BLaER1 (cell line): ENCODE results near the gene TNRC18.

Source experiments
- H3K27ac ChIP-seq: shearing (Covaris generic); formaldehyde crosslinking; 2 replicates; pipeline ENCODE4 v1.8.1; 2022
- H3K27me3 ChIP-seq: shearing (Covaris generic); formaldehyde crosslinking; 2 replicates; pipeline ENCODE4 v1.8.1; 2022
- H3K36me3 ChIP-seq: shearing (Covaris generic); formaldehyde crosslinking; 2 replicates; pipeline ENCODE4 v1.8.1; 2022
- H3K4me1 ChIP-seq: shearing (Covaris generic); formaldehyde crosslinking; 2 replicates; pipeline ENCODE4 v1.8.1; 2022
- H3K4me2 ChIP-seq: shearing (Covaris generic); formaldehyde crosslinking; 2 replicates; pipeline ENCODE4 v1.8.1; 2022
- H3K4me3 ChIP-seq: shearing (Covaris generic); formaldehyde crosslinking; 2 replicates; pipeline ENCODE4 v1.8.1; 2022
- H3K9ac ChIP-seq: shearing (Covaris generic); formaldehyde crosslinking; 2 replicates; pipeline ENCODE4 v1.8.1; 2022
- H3K9me3 ChIP-seq: shearing (Covaris generic); formaldehyde crosslinking; 2 replicates; pipeline ENCODE4 v1.8.1; 2022
- H4K20me1 ChIP-seq: shearing (Covaris generic); formaldehyde crosslinking; 2 replicates; pipeline ENCODE4 v1.8.1; 2022
- Cebpa-rat ChIP-seq: shearing (Covaris generic); IDR thresholded peaks from 2 replicates; pipeline ENCODE4 v1.8.1; 2022

TNRC18 gene

DNA sequence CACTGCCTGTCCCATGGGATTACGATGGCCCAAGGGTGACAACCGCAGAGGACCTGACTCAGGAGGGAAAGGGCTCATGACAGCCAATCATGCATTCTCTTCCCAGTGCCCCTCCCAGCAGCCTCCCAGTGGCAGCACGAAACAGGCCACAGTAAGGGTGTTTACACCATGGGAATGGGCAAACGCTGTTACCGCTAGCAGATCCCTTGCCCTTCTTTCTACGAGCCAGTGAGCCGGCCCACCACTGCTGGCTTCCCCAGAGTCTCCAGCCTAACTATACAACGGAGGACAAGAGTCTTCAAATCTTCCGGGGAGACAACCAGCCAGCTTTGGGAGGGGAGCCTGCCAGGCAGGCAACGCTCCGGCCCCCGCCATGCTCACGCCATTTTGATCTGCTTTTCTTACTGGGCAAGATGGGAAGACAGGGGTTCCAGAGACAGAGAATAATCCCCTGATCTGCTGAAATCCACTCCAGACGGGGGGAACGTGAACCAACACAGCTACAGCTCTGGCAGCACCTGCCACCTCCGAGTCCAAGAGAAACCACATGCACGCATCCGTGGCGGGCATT is 71.1 kb downstream of the TNRC18 start:
- H3K9ac ChIP-seq, result no peak overlapping the region

DNA sequence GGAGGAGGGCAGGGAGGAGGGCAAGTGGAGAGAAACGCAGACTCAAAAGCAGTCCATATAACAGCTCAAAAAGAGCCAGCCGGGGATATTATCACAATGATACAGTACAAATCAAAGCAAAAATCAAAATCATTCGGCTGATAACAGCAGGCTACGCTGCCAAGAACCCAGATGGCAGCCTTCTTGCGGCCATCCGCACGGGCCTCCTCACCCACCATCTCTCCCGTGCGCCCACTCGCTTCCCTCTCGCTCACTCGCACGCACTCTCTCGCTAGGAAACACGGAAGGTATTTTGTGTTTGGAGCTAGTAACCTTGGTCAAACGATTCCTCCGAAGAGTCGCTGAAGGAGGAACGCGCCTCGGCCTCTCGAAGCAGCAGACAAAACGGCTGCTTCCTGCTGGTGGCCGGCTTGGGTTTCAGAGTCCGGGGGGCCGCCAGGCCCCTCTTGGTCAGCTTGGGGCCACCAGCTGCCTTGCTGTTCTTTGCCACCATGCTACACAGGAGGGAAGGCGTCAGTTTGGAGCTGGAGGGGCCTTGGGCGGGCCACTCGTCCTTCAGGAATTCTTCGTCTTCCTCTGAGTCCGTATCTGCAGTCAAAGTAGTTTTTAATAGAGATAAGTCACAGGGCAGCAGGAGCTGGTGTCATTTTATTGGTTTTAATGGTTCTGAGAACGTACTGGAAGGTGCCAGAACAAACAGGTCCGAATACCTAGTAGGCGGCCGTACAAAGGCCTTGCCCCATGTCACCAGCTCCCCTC is 71.9 kb downstream of the TNRC18 start:
- Histone ChIP-seq H3K27ac (no peak overlapping the region), H3K9me3 (no peaks in the 10 kb centered on the region), H3K36me3 (peaks cover 72% of the 10 kb centered on the region), H3K4me2 (no peak overlapping the region), H4K20me1 (peaks cover 59% of the 10 kb centered on the region), H3K4me1 (peaks cover 34% of the 10 kb centered on the region), H3K9ac (no peak overlapping the region), H3K27me3 (no peaks in the 10 kb centered on the region), H3K4me3 (no peak overlapping the region)
- no peak for TF ChIP-seq Cebpa-rat

More for the DNA sequence above, 71.1 kb downstream of the TNRC18 start:
- peaks cover 34% of the 10 kb centered on the region for H3K4me1 ChIP-seq
- TF ChIP-seq Cebpa-rat, result no peak
- H3K4me3 ChIP-seq, result no peak overlapping the region
- peaks cover 56% of the 10 kb centered on the region for H4K20me1 ChIP-seq
- H3K9me3 ChIP-seq, result no peaks in the 10 kb centered on the region
- H3K4me2 ChIP-seq, result 0 out of 2 replicates have a peak overlapping the region, but pooled peaks have one; percentile 1
- H3K27me3 ChIP-seq, result no peaks in the 10 kb centered on the region
- H3K36me3 ChIP-seq, result peaks cover 78% of the 10 kb centered on the region
- no peak overlapping the region for H3K27ac ChIP-seq

DNA sequence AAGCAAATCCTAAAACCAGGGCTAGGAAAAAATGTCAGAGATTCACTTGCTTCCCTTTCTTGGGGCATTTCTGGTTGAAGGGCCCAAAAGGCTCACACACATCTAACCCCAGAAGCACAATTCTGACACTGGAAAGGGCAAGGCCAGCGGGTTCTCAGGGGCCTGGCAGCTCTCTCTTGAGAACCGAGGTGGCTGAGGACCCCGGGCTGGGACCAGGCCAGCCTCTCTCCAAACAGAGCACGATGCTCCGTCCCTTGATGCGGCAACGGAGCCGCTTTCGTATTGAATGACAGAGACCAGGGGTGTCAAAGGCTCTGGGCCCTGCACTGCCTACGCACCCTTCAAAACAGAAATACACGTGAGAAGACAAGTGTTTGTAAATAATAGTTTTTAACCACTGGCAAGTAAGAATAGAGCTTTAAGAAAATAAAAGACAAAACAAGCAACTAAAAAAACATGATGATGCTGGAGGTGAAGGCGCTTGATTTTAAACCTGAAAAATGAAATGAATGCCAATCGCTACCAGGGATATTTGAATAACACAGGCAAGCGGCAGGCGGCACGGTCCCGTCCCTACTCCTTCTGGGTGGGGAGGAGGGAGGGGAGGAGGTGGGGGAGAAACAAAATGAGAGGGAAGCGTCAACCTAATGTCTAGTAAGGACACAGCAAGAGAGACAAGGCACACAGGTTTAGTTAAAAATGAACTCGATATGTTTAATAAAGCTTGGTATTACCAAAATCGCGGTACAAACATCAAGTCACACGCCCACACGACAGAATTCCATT is 72.8 kb downstream of the TNRC18 start:
- Histone ChIP-seq H4K20me1 (peaks cover 61% of the 10 kb centered on the region), H3K27me3 (no peaks in the 10 kb centered on the region), H3K4me1 (peaks cover 34% of the 10 kb centered on the region), H3K9me3 (no peaks in the 10 kb centered on the region), H3K4me2 (no peak overlapping the region), H3K4me3 (no peak overlapping the region), H3K9ac (no peak overlapping the region), H3K27ac (no peak overlapping the region), H3K36me3 (peaks cover 72% of the 10 kb centered on the region)
- TF ChIP-seq Cebpa-rat, result no peak

DNA sequence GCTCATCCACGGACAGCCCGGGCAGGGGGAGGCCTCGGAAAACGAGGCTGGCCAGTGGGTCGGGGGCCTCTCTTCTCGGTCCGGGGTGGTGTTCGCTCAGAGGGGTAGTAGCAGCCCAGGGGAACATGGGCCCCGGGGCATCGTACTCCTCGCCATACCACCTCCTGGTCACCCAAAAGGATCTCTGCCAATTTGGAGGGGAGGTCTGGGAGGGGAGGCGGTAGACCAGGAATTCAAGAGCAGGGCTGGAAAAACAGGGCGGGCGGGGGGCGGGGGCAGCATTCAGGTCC is 73.5 kb downstream of the TNRC18 start:
- no peak for TF ChIP-seq Cebpa-rat
- peaks cover 1% of the 10 kb centered on the region; the same call in 1 of the 2 replicates for H3K9me3 ChIP-seq
- H3K27ac ChIP-seq, result no peak overlapping the region
- H3K27me3 ChIP-seq, result no peaks in the 10 kb centered on the region
- H3K4me2 ChIP-seq, result no peak overlapping the region
- H3K4me1 ChIP-seq, result peaks cover 30% of the 10 kb centered on the region
- peaks cover 54% of the 10 kb centered on the region for H4K20me1 ChIP-seq
- H3K4me3 ChIP-seq, result no peak overlapping the region
- peaks cover 71% of the 10 kb centered on the region for H3K36me3 ChIP-seq
- H3K9ac ChIP-seq, result no peak overlapping the region

DNA sequence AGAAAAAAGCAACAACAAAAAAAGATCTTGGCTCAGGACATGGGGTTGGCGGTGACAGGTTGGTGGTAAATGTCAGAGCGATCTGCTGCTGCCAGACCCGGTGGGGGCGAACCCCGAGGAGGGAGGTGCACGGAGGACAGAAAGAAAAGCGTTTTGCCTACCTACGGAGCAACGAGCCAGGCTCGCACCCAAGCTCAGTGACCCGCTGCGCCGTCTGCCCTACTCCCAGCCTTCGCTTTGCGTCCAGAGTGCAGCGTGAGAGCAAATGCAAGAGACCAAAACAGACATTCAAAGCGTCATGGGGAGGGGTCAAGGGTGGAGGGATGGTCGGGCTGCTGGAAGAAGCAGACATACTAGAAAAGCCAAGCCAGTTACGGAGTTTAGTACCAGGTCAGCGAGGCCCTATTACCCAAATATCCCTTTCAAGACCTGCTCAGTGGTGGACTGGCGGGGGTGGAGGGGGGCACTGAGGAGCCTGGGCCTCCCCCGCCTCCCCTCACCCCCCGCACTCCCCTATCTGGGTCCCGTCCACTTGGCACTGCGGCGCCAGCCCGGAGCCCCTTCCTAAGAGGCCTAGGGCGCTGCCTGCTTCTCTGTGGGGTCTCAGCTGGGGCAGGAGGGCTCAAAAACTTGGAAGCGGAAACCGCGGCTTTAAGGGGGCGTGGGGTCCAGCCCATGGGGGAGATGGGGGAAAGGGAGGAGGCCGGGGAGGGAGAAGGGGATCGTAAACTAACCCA is 74.0 kb downstream of the TNRC18 start:
- no peak overlapping the region for H3K9ac ChIP-seq
- peaks cover 25% of the 10 kb centered on the region for H3K4me1 ChIP-seq
- H3K4me3 ChIP-seq, result no peak overlapping the region
- H4K20me1 ChIP-seq, result peaks cover 49% of the 10 kb centered on the region
- no peak overlapping the region for H3K27ac ChIP-seq
- no peak for TF ChIP-seq Cebpa-rat
- no peak overlapping the region for H3K4me2 ChIP-seq
- no peaks in the 10 kb centered on the region for H3K27me3 ChIP-seq
- H3K36me3 ChIP-seq, result peaks cover 74% of the 10 kb centered on the region
- H3K9me3 ChIP-seq, result peaks cover 6% of the 10 kb centered on the region

DNA sequence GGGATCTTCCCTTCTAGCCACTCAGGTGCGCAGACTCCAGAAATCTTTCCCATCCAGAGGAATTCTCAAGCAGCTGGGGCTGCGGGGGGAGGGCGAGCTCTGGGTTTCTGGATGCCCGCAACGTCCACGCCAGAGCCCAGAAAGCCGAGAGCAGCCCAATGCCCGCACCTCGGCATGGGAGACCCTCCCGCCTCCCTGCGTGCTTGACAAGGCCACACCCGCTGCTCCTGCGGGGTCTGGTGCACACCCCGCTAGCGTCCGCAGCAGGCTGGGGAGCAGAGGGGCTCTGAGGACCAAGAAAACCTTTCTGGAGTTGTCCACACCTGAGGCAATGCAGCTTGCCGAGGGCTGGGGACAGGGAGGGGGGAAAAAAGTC is 74.6 kb downstream of the TNRC18 start:
- Histone ChIP-seq H3K27ac (no peak overlapping the region), H3K36me3 (peaks cover 74% of the 10 kb centered on the region), H4K20me1 (peaks cover 43% of the 10 kb centered on the region), H3K4me1 (peaks cover 19% of the 10 kb centered on the region), H3K9me3 (peaks cover 12% of the 10 kb centered on the region), H3K27me3 (no peaks in the 10 kb centered on the region), H3K9ac (no peak overlapping the region), H3K4me2 (no peak overlapping the region), H3K4me3 (no peak overlapping the region)
- no peak for TF ChIP-seq Cebpa-rat

DNA sequence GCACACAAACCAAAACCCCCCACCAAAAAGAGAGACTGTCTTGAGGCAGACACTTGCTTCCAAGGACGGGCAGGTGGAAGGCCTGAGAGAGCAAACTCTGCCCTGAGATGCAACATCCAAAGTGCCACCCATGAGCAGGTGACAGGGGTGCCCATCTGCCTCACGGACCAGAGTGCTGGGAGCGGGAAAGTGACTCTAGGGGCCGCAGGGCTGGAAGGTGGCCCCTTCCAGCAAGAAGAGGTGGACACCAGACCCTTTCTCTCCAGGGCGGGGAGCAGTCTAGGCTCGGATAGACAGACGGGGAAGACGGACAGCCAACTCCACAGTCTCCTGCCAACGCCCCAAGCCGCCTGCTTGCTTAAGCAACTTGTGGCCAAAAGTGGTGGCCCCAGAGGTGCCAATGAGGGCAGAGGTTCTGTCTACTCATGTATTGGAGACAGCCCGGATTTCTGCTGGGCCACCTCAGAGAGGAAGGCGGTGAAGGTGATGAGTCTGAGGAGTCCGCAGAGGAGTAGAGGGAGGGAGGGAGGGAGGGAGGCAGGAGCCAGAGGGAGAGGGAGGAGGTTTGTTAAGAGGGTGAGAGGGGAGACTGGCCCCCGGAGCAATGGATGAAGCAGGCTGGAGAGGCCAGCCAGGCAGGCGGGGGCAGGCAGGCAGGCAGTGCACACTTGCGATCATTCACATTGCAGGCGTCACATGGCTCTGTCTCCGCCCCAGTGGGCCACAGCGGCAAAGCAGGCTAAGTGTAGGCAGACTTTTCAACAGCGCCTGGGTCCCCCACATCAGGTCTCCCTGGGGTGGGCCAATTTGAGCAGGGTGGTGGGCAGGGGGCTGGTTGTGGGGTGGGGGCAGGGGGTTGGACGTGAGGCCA is 75.3 kb downstream of the TNRC18 start:
- Histone ChIP-seq H4K20me1 (peaks cover 37% of the 10 kb centered on the region), H3K4me3 (no peak overlapping the region), H3K27me3 (no peaks in the 10 kb centered on the region), H3K4me1 (peaks cover 13% of the 10 kb centered on the region), H3K27ac (no peak overlapping the region), H3K36me3 (peaks cover 74% of the 10 kb centered on the region), H3K9me3 (peaks cover 19% of the 10 kb centered on the region), H3K4me2 (no peak overlapping the region), H3K9ac (no peak overlapping the region)
- no peak for TF ChIP-seq Cebpa-rat

DNA sequence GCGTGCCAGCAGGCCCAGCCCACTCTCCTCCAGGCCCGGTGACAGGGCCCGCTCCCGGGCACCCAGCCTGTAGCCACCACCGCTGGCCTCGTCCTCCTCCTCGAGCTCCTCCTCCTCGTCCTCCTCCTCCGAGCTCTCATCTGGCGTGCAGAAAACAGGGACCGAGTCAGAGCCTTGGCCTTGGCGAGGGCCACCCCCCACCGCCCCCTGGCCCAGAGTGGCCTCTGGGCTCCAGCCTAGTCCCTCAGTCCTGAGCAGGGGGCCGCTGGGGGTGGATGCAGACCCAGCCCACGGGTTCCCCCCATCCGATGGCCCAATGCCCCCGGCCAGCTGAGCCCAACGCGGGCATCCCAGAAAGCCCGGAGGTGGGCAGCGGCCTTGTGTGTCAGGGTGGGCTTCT is 78.0 kb downstream of the TNRC18 start:
- H3K27ac ChIP-seq, result no peak overlapping the region
- H3K9me3 ChIP-seq, result peaks cover 46% of the 10 kb centered on the region
- H3K27me3 ChIP-seq, result no peaks in the 10 kb centered on the region
- no peak overlapping the region for H3K4me3 ChIP-seq
- no peak overlapping the region for H3K9ac ChIP-seq
- H3K4me1 ChIP-seq, result no peaks in the 10 kb centered on the region
- peaks cover 79% of the 10 kb centered on the region for H3K36me3 ChIP-seq
- no peak overlapping the region for H3K4me2 ChIP-seq
- H4K20me1 ChIP-seq, result peaks cover 14% of the 10 kb centered on the region; the same call in 1 of the 2 replicates
- no peak for TF ChIP-seq Cebpa-rat

DNA sequence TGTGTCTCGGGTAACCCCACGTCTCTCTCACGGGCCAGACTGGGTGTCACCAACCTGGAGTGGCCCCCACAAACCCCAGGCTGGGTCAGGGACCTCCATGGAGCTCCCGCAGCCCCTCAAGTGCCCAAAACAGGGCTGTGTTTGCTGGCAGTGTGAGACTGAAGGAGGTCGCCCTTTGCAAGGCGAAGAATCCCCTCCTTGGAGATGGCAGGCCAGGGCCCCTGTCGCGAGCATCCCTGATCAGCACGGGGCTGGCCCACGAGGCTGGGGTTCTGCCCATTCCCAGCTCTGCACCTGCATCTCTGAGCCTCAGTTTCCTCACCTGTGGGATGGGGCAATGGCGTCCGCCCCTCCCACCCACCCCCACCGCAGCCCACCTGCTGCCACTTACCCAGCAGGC is 78.5 kb downstream of the TNRC18 start:
- Histone ChIP-seq H3K4me2 (no peak overlapping the region), H4K20me1 (peaks cover 11% of the 10 kb centered on the region; the same call in 1 of the 2 replicates), H3K4me1 (no peaks in the 10 kb centered on the region), H3K27ac (no peak overlapping the region), H3K27me3 (no peaks in the 10 kb centered on the region), H3K9me3 (peaks cover 47% of the 10 kb centered on the region), H3K36me3 (peaks cover 78% of the 10 kb centered on the region), H3K9ac (no peak overlapping the region), H3K4me3 (no peak overlapping the region)
- TF ChIP-seq Cebpa-rat, result no peak
